ENCODE results near the gene CHST11.

Gene CHST11

GRCh38 chr12:104460973-104461698, 4.4 kb downstream of the CHST11 start:
- DNase-seq (ENCODE audit: low spot score) = no peak

DNA sequence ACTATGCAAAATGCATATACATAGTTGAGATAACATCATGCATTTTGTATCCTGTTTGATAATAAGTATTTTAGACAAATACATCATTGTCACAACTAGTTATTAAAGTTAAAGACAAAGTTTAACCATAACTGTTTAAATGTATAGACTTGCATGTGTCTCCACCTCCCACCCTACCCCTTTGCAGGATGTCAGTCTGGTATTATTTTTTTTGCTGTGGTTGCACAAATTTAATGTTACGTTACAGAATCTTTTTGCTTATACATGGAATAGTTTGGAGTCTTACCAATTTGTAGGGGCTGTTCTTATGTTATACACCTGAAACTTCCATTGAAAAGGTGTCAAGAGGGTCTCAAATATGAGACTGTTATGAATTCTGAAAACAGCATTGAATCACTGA, 5.6 kb downstream of the CHST11 start:
- DNase-seq (ENCODE audit: low spot score) = no peak

- no peak for DNase-seq (ENCODE audit: low spot score)
These were observed 6.2 kb downstream of the CHST11 start for GRCh38 chr12:104462931-104463339.

DNA sequence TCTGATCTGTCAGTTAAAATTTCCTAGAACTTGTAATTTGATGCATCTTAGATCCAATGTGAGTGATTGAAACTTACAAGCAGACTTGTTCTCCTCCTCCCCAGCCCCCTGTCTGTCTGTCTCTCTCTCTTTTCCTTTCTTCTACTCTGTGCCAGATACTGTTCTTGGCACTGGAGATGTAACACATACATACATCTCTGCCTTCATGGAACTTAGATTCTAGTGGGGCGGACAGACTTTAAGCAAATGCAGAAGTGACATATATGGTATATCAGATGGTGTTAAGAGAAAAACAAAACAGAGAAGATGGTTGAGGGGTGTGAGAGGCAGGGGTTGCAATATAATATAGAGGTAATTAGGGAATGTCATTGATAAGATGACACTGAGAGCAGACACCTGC, 6.6 kb downstream of the CHST11 start:
- DNase-seq (ENCODE audit: low spot score) = no peak

- DNase-seq (ENCODE audit: low spot score) = no peak
These were observed 8.2 kb downstream of the CHST11 start for GRCh38 chr12:104464899-104465298.

GRCh38 chr12:104466709-104467345, 10.1 kb downstream of the CHST11 start:
- DNase-seq (ENCODE audit: low spot score) = no peak

DNA sequence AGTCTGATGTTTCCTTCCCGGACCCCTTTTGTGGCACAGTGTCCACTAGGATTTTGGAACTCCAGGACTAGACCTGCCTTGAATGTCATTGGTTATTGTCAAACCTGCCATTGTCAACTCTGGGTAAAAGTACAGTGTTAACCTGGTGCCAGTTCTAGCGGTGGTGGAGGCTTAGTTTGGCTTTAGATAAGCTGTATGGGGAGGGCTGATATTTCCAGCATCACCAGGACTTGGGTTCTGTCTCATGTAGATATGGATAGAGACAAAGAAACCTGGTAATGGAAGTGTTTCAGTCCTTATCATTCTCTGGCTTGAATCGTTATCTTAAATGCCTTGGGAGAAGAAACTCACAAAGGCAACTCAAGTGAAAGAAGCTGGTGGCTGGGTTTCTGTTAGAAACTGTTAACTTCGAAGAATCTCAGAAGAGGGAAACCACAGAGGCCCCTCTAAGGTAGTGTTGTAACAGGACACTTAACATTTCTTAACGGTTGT, 10.6 kb downstream of the CHST11 start:
- no peak for DNase-seq (ENCODE audit: low spot score)

- no peak for DNase-seq (ENCODE audit: low spot score)
These were observed 11.6 kb downstream of the CHST11 start for GRCh38 chr12:104468371-104468770.

DNA sequence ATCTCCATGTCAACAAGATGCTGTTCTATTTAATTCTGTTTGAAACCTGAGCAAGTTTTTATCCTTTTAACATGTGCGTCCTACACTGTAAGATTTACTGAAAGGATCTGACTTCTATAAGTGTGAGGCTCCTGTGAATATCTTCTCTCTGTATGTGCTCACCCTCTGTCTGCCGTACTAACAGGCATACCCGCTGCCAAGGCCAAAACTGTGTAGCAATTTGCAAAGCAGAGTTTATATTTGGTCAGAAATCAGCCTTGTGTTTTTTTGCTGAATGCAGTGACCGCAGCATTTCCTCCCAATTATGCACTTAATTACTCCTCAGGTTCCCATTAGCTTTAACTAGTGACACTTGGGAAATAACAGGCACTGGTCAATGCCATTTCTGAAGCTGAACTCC, 12.3 kb downstream of the CHST11 start:
- no peak for DNase-seq (ENCODE audit: low spot score)

GRCh38 chr12:104469523-104469922, 12.8 kb downstream of the CHST11 start:
- DNase-seq (ENCODE audit: low spot score) = no peak

GRCh38 chr12:104470521-104470920, 13.8 kb downstream of the CHST11 start:
- DNase-seq (ENCODE audit: low spot score) = no peak

GRCh38 chr12:104471336-104471735, 14.6 kb downstream of the CHST11 start:
- DNase-seq (ENCODE audit: low spot score) = no peak

GRCh38 chr12:104472748-104473147, 16.0 kb downstream of the CHST11 start:
- no peak for DNase-seq (ENCODE audit: low spot score)

DNA sequence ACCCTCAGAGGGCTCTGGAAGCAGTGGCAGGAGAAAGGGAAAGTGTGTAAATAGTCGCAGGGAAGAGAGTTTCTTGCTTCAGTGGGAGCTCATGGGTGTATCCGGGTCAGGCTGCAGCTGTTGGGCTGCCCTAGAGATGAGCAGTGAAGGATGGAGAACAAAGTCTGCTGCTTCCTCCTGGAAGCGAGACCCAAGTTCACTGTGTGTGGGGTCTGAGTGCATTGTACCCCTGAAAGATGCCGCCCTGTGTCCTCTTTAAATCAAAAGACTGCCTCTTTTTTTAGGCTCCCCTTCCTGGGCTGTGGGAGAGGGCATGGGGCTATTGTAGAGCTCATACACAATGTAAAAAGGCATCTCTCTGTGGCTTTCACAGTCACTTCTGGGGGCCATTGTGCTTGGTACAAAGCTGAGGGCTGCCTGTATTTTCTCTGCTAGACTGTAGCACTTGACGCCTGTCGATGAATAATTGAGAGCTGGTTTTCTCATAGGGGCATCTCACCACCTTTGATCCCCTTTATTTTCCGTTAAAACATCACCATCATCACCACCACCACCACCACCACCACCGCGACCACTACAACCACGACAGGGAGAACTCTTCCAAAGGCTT, 16.7 kb downstream of the CHST11 start:
- no peak for DNase-seq (ENCODE audit: low spot score)

GRCh38 chr12:104475271-104475670, 18.5 kb downstream of the CHST11 start:
- DNase-seq (ENCODE audit: low spot score) = no peak

DNA sequence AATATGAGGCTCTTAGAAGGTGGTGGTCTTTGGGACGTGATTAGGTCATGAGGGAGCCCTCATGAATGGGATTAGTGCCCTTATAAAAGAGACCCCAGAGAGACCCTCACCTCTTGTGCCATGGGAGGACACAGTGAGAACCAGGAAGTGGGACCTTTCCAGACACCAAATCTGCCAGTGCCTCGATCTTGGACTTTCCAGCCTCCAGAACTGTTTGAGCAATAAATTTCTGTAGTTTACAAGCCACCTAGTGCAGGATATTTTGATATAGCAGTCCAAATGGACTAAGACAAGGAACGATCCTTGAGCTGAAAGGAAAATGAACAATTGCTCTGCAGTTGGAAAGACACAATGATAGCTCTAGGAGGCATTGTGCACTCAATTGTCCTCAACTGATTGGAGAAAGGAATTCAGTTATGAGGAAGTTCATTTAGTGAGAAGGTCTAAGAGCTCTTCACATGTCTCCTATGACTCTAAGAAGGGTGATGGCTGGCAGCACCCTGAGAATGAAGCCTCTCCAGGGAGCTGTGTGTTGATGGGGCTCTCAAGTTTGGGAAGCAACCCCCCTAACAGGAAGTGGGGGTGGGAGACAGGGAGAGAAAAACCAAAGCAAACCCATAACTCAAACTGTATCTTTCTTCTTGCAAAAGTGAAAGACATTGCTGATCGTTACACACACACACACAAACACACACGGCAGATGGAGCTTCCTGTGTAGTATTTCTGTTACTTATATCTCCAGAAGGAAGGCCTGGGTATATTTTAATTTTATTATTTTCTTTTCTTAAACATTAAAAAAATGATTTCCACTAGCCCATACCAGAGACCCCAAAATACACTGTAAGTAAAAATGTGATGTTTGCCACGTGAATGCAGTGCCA, 21.0 kb downstream of the CHST11 start:
- no peak for DNase-seq (ENCODE audit: low spot score)

DNA sequence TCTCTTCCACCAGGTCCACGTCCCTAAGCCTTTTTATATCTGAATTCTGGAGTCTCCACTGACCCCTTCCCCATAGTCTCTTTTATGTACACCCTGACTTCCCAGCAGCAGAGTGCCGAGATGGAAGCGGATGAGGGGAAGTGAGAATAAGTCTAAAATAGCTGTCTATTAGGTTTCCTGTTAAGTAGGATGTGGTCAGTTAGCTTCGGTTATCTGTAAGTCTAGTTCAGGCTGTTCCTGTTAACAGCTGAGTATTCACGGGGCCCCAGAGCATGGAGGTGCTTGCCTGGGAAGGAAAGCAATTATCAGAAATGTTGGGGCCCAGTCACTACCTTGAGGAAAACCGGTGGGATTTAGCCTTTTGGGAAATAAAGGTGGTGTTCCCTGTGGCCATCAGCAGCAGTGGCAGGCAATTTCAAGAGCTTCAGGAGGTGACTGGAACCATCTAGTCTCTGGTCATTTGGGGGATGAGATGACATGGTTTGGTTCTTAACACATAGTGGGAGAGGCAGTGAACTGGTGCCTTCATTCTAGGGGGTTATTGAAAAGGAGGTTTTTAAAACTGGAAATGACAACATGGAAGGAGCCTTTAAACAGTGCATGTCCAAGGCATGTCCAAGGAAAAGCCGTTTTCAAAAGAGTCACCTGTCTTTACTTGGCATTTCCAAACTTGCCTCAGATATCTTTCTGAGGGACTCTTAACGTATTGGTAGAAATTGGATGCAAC, 21.8 kb downstream of the CHST11 start:
- peak; percentile 82 for DNase-seq (ENCODE audit: low spot score)

DNA sequence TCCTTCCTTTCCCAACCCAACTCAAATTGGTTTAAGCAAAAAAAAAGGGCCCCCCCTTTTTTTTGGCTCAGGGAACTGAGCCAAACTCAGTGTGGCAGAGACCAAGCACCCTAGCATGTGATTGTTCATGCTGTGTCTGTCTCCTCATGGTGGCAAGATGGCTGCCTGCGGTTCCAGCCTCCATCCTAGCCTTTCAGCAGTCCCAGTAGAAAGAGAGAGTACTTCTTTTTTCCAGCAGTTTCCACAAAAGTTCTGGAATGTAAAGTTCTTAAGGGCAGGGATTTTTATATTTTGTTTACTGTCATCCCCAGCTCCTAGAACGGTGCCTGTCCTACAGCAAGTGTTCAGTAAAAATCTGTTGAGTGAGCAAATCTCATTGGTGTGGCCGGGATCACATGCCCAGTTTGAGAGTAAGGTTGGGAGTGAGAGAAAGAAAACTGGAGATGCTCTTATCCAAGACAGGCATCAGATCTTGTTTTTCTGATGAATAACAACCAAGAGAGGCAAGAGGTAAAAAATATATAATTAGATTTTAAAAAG, 22.4 kb downstream of the CHST11 start:
- no peak for DNase-seq (ENCODE audit: low spot score)

DNA sequence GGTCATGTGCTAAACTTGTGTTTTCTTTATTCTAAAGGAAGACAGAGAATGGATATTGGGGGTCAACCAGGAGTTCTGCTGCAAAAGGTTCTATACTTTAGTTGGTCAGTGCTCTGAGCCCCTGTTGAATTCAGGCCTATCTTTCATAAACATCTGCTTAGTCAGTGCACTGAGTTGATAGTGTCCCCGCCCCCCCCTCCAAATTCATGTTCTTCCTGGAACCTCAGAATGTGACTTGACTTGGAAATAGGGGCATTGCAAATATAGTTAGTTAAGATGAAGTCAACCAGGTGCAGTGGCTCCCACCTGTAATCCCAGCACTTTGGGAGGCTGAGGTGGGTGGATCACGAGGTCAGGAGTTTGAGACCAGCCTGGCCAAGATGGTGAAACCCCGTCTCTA, 23.3 kb downstream of the CHST11 start:
- no peak for DNase-seq (ENCODE audit: low spot score)

DNA sequence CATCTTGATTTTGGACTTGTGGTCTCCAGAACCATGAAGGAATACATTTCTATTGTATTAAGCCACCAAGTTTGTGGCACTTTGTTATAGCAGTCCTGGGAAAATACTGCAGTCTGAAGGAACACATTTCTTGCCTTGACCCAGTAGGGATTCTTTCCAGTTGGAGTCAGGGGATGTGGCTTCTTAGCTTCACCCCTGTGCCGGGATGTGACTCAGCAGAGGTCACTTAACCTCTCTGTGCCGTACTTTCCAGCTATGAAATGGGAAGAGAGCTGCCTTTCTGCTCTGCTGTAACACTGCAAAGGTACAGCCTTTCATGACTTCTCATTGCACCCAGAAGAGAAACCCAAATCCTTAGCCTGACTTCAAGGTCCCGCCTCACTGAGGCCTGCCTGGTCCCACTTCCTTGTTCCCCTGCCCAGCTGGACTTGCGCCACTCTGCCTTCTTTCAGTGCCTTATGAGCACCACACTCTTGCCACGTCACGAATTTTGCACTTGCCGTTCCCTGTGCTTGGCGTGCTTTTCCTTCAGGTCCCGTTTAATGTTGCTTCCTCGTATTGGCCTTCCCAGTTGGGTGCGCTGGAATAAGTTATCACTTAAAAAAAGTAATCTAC, 24.2 kb downstream of the CHST11 start:
- DNase-seq (ENCODE audit: low spot score) = peak; percentile 56

DNA sequence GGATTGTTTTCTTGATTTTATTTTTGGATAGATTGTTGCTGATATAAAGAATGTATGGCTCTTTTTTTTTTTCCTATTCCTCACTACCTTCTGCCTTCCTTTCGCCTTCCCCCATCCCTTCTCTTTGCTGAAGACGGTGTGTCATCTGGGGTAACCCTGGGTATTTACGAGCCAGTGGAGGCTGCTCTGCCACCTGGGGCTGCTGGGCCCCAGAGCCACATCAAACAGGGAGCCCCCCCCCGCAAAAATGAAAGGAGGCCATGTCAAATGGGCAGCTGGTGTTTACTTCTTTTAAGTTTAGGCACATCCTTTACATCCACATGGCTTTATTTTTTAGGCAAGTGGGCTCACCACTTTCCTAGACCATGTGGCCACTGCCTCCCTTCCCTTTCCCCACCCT, 25.4 kb downstream of the CHST11 start:
- no peak for DNase-seq (ENCODE audit: low spot score)

Data from pons (tissue), 1 donor.